GM12892 (cell line): ENCODE results near the gene ARHGEF10L.
"Not testable (repeated sequence)": the region's sequence is repeated elsewhere in the genome, so short reads cannot be mapped to it uniquely, and the experiment has no call there.

Experiments
- POLR2A ChIP-seq: IDR thresholded peaks from 2 replicates; pipeline ENCODE4 v1.6.1; 2011; ENCODE audit warnings: low read depth, low read length, control low read depth
- POLR2AphosphoS5 ChIP-seq: IDR thresholded peaks from 2 replicates; pipeline ENCODE4 v1.6.1; 2011; ENCODE audit warnings: low read depth, low read length, control low read depth

DNA sequence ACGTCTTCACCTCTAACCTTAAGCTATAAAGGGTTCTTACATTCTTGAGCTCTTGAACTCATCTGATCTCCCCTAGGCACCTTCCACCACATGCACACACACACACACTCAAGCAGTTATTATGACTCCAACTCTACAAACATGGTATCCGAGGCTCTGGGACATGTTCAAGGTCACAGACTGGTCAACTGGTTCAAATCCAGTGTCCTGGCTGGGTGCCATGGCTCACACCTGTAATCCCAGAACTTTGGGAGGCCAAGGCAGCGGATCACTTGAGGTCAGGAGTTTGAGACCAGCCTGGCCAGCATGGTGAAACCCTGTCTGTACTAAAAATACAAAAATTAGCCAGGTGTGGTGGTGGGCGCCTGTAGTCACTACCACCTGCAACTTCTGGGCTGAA lies 32.3 kb upstream of the ARHGEF10L start:
- TF ChIP-seq POLR2A, POLR2AphosphoS5: not testable (repeated sequence)
